Loucy (cell line): ENCODE results near the gene CLK2.
"Not testable (repeated sequence)": the region's sequence is repeated elsewhere in the genome, so short reads cannot be mapped to it uniquely, and the experiment has no call there.

Experiments used
- H2AFZ ChIP-seq: fragments of 200-600 bp; sonication (generic); 2 replicates; pipeline ENCODE4 v1.6.0; 2016; ENCODE audit warnings: antibody characterized with exemption, mild to moderate bottlenecking, low read length, moderate library complexity
- H3F3A ChIP-seq: fragments of 200-600 bp; 2 replicates; pipeline ENCODE4 v1.6.0; 2016; ENCODE audit warnings: antibody characterized with exemption, low read depth, mild to moderate bottlenecking
- H3K27me3 ChIP-seq: fragments of 200-600 bp; sonication (generic); 2 replicates; pipeline ENCODE4 v1.6.1; 2014; ENCODE audit warnings: low read length, mild to moderate bottlenecking; ENCODE audit not compliant: insufficient read depth, poor library complexity, severe bottlenecking
- H3K36me3 ChIP-seq: fragments of 200-600 bp; sonication (generic); 2 replicates; pipeline ENCODE4 v1.6.1; 2016; ENCODE audit warnings: low read length; ENCODE audit not compliant: insufficient read depth
- H3K4me1 ChIP-seq: fragments of 200-600 bp; sonication (generic); 2 replicates; pipeline ENCODE4 v1.5.1; 2014; ENCODE audit warnings: low read length, mild to moderate bottlenecking; ENCODE audit not compliant: insufficient read depth, poor library complexity, severe bottlenecking
- H3K4me2 ChIP-seq: fragments of 200-600 bp; sonication (generic); 2 replicates; pipeline ENCODE4 v1.6.0; 2014; ENCODE audit warnings: antibody characterized with exemption, low read length, low read depth, mild to moderate bottlenecking; ENCODE audit not compliant: poor library complexity, severe bottlenecking
- H3K4me3 ChIP-seq: fragments of 200-600 bp; sonication (generic); 2 replicates; pipeline ENCODE4 v1.5.1; 2014; ENCODE audit warnings: low read length, mild to moderate bottlenecking, mixed read lengths; ENCODE audit not compliant: poor library complexity, severe bottlenecking
- H3K79me2 ChIP-seq: fragments of 200-600 bp; sonication (generic); 2 replicates; pipeline ENCODE4 v1.6.1; 2014; ENCODE audit warnings: low read length; ENCODE audit not compliant: insufficient read depth
- H3K9ac ChIP-seq: fragments of 200-600 bp; sonication (generic); 2 replicates; pipeline ENCODE4 v1.6.0; 2014; ENCODE audit warnings: mild to moderate bottlenecking, low read depth, low read length, moderate library complexity; ENCODE audit not compliant: poor library complexity, severe bottlenecking
- H3K9me2 ChIP-seq: fragments of 200-600 bp; sonication (generic); replicated peaks from 2 replicates; pipeline ENCODE4 v1.6.1; 2016; ENCODE audit warnings: low read depth, low read length, mixed read lengths
- H3K9me3 ChIP-seq: fragments of 200-600 bp; sonication (generic); 2 replicates; pipeline ENCODE4 v1.6.1; 2014; ENCODE audit warnings: mild to moderate bottlenecking, antibody characterized with exemption, low read length, low read depth; ENCODE audit not compliant: insufficient read depth
- H4K20me1 ChIP-seq: fragments of 200-600 bp; sonication (generic); 2 replicates; pipeline ENCODE4 v1.6.0; 2014; ENCODE audit warnings: antibody characterized with exemption, low read length, mild to moderate bottlenecking; ENCODE audit not compliant: insufficient read depth, poor library complexity, severe bottlenecking
- EZH2phosphoT487 ChIP-seq: fragments of 200-600 bp; IDR thresholded peaks from 2 replicates; pipeline ENCODE4 v1.6.1; 2018; ENCODE audit warnings: antibody characterized with exemption, mild to moderate bottlenecking, moderate library complexity, borderline replicate concordance
- TF ChIP-seq, protein P1 (sequence below): fragments of 200-600 bp; sonication (generic); conservative IDR thresholded peaks from 2 replicates; pipeline ENCODE4 v1.5.1; 2014; ENCODE audit warnings: mild to moderate bottlenecking, antibody characterized with exemption, low read length

The CLK2 gene

GRCh38 chr1:155219592-155220031 is 53.7 kb downstream of the CLK2 start:
- Histone ChIP-seq H3K9me3 (no peaks in the 10 kb centered on the region), H3F3A (no peaks in the 10 kb centered on the region), H3K4me2 (peak overlapping the region; percentile 75), H4K20me1 (no peaks in the 10 kb centered on the region), H3K4me3 (peak overlapping the region; percentile 54), H3K9me2 (no peaks in the 10 kb centered on the region), H3K79me2 (peaks cover 8% of the 10 kb centered on the region; the same call in 1 of the 2 replicates), H3K4me1 (peaks cover 15% of the 10 kb centered on the region), H3K27me3 (no peaks in the 10 kb centered on the region), H3K36me3 (no peaks in the 10 kb centered on the region), H2AFZ (peak overlapping the region; percentile 80), H3K9ac (peak overlapping the region; percentile 52)
- TF ChIP-seq, protein P1, sequence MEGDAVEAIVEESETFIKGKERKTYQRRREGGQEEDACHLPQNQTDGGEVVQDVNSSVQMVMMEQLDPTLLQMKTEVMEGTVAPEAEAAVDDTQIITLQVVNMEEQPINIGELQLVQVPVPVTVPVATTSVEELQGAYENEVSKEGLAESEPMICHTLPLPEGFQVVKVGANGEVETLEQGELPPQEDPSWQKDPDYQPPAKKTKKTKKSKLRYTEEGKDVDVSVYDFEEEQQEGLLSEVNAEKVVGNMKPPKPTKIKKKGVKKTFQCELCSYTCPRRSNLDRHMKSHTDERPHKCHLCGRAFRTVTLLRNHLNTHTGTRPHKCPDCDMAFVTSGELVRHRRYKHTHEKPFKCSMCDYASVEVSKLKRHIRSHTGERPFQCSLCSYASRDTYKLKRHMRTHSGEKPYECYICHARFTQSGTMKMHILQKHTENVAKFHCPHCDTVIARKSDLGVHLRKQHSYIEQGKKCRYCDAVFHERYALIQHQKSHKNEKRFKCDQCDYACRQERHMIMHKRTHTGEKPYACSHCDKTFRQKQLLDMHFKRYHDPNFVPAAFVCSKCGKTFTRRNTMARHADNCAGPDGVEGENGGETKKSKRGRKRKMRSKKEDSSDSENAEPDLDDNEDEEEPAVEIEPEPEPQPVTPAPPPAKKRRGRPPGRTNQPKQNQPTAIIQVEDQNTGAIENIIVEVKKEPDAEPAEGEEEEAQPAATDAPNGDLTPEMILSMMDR, result no peak
- TF ChIP-seq EZH2phosphoT487, result no peak

DNA sequence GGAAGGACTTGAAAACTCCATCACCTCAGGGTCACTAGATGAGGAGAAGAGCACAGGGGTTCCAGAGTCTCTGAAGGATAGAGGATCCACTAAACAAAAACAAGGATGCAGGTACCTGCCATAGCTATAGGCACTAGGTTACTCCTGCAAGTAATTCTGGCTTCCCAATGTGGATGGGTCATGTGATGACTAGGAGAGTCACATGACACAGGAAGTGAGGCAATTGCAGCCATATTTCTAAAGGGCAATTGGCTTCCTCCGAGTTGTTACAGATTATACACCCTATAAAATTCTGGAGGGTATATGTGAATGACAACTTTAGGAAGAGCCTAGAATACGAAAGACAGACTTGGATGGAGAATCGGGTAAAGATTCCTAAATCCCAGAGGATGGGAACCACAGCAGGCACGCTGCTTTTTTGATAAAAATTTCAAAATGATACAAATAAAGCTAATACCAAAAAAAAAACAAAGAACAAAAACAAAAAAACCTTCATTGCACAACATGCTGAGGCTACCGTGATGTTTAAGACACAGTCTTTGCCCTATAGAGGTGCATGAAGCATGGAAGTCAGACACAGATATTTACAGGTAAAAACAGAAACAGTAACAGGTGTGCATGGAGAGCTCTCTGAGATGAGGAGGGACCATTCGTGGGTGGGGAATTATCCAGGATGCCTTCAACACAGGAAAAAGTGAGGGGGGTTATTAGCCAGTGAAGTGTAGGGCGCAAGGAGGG is 54.3 kb downstream of the CLK2 start:
- no peaks in the 10 kb centered on the region for H3F3A ChIP-seq
- H3K4me2 ChIP-seq, result peak overlapping the region; percentile 75
- TF ChIP-seq EZH2phosphoT487, result no peak
- TF ChIP-seq, protein P1, result no peak
- H3K9ac ChIP-seq, result peak overlapping the region; percentile 52
- peak overlapping the region; percentile 54 for H3K4me3 ChIP-seq
- H3K36me3 ChIP-seq, result no peaks in the 10 kb centered on the region
- peak overlapping the region; percentile 80 for H2AFZ ChIP-seq
- peaks cover 15% of the 10 kb centered on the region for H3K4me1 ChIP-seq
- no peaks in the 10 kb centered on the region for H4K20me1 ChIP-seq
- H3K9me2 ChIP-seq, result no peaks in the 10 kb centered on the region
- H3K27me3 ChIP-seq, result no peaks in the 10 kb centered on the region
- H3K79me2 ChIP-seq, result peaks cover 4% of the 10 kb centered on the region; the same call in 1 of the 2 replicates
- no peaks in the 10 kb centered on the region for H3K9me3 ChIP-seq

DNA sequence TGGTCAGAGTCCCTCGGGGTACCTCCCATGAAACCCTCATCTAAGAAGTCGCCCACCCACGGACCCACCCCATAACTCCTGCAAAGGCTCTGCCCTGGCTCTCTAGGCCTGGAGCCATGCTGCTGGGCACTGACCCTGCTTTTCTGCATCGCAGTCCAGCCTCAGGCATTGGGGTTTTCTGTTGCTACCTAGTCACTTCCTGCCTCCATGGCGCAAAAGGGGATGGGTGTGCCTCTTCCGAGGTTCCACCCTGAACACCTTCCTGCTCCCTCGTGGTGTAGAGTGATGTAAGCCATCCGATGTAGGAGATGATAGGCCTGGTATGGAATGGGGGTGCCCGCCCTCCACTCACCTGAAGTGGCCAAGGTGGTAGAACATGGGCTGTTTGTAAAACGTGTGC is 58.6 kb downstream of the CLK2 start:
- H3K9ac ChIP-seq, H3K4me2 ChIP-seq, H3K27me3 ChIP-seq, H3K79me2 ChIP-seq, H3K4me3 ChIP-seq, H3F3A ChIP-seq, H3K9me3 ChIP-seq, H2AFZ ChIP-seq, H4K20me1 ChIP-seq, H3K36me3 ChIP-seq, H3K9me2 ChIP-seq: not testable (repeated sequence)
- H3K4me1 ChIP-seq, result peaks cover 20% of the 10 kb centered on the region
